Small intestine (tissue), 16 donors: Measurements from ENCODE around the gene TPSB2. TPM values are rescaled to one million over a fixed set of nuclear protein-coding genes. Genes with fewer than 3 reads are reported as not detected.
"Not testable (repeated sequence)": the region's sequence is repeated elsewhere in the genome, so short reads cannot be mapped to it uniquely, and the experiment has no call there.

Experiments
- DNase-seq, 2 donors: peaks; one replicate each; pipeline versions ENCODE4 v3.0.0 to v3.0.0-alpha.2; 2013
- FAIRE-seq: peaks from 2 replicates; lab custom pipeline; 2012; peaks lifted over from hg19 to GRCh38; lab: Jason Lieb, UNC
- H3K27ac ChIP-seq, 3 donors: one replicate each; pipeline ENCODE4 v1.5.1; 2013; ENCODE audit warnings: low read length in 2 of 3, mild to moderate bottlenecking in 2 of 3, control low read depth in 1 of 3, inconsistent platforms in 1 of 3, low read depth in 1 of 3, moderate library complexity in 1 of 3
- H3K27me3 ChIP-seq, 3 donors: one replicate each; pipeline ENCODE4 v1.6.1; 2013; ENCODE audit warnings: low read length in 3 of 3, inconsistent platforms in 1 of 3; ENCODE audit not compliant: control insufficient read depth in 3 of 3, insufficient read depth in 3 of 3
- H3K36me3 ChIP-seq, 3 donors: one replicate each; pipeline ENCODE4 v1.6.1; 2013; ENCODE audit warnings: low read length in 3 of 3, inconsistent platforms in 1 of 3, low read depth in 1 of 3, mild to moderate bottlenecking in 1 of 3, moderate library complexity in 1 of 3; ENCODE audit not compliant: control insufficient read depth in 3 of 3, insufficient read depth in 2 of 3
- H3K4me1 ChIP-seq, 3 donors: one replicate each; pipeline ENCODE4 v1.6.1; 2013; ENCODE audit warnings: low read length in 2 of 3, inconsistent platforms in 1 of 3, low read depth in 1 of 3, mild to moderate bottlenecking in 1 of 3, moderate library complexity in 1 of 3; ENCODE audit not compliant: control insufficient read depth in 3 of 3, insufficient read depth in 2 of 3
- H3K4me3 ChIP-seq, 3 donors: one replicate each; pipeline ENCODE4 v1.5.1; 2013; ENCODE audit warnings: low read length in 3 of 3, control low read depth in 1 of 3, inconsistent platforms in 1 of 3, low read depth in 1 of 3, mild to moderate bottlenecking in 1 of 3, moderate library complexity in 1 of 3
- H3K9me3 ChIP-seq, 2 donors: one replicate each; pipeline ENCODE4 v1.6.1; 2013; ENCODE audit warnings: low read depth in 1 of 2, low read length in 1 of 2; ENCODE audit not compliant: control insufficient read depth in 2 of 2, insufficient read depth in 1 of 2
- WGBS, 3 donors: extraction: QIAGEN DNeasy Blood & Tissue Kit; methylation state at CpG; one replicate each; pipeline ENCODE4 v1.1.7; 2013; 5-methylcytosine and 5-hydroxymethylcytosine counted together
- long read RNA-seq, 10 donors: transcript quantifications; one replicate each; lab custom pipeline, GENCODE V29; 2026
- polyA plus RNA-seq, 4 donors: library from polyadenylated mRNA; stranded (reverse) in 3 of 4; unstranded in 1 of 4; fragments of 200-250 nt in 3 of 4; fragments of 120-200 nt in 1 of 4; gene quantifications; one replicate each; pipeline versions ENCODE4 v1.2.1 to v1.2.3, GENCODE V29; 2013
- donor health status: healthy with polysubstance abuse.
- donor health status: control.
- donor health status: control.
- donor health status: Bipolar disorder and iron deficiency.
- donor health status: healthy.

The TPSB2 gene
- 10 to 100 TPM in 2 of 4 donors, 1 to 10 TPM in 1, under 1 TPM in 1; 0.47 to 58.7 (median 20.5) TPM for polyA plus RNA-seq
- long read RNA-seq, donor 1 = 0 reads
- long read RNA-seq, donor 2 = 0 reads
- long read RNA-seq, donor 3 = 0 reads
- long read RNA-seq, donor 4 = 0 reads
- long read RNA-seq, donor 5 = 0 reads
- long read RNA-seq, donor 6 = 0 reads
- long read RNA-seq, donor 7, partial matches to known transcripts = 0 of 1 reads
- long read RNA-seq, donor 7, other reads (novel, unspliced or antisense) = 0 of 1 reads
- long read RNA-seq, donor 8 = 0 reads
- long read RNA-seq, donor 9 = 0 reads
- long read RNA-seq, donor 10, partial matches to known transcripts = 0 of 1 reads
- long read RNA-seq, donor 10, other reads (novel, unspliced or antisense) = 0 of 1 reads

GRCh38 chr16:1230084-1230470, at the start of gene TPSB2:
TPSB2 (minus strand) TSS chr16:1230184; CDS start chr16:1229951, 233 bp downstream.
- not testable (repeated sequence) for H3K36me3 ChIP-seq, H3K4me1 ChIP-seq, H3K9me3 ChIP-seq, H3K4me3 ChIP-seq, FAIRE-seq, H3K27ac ChIP-seq, H3K27me3 ChIP-seq, DNase-seq
- 71 to 100% (median 77%) methylated on average over 1 to 5 of the region's 11 CpGs for WGBS, 3 donors

- DNase-seq (no peak), FAIRE-seq (no peak)
- Histone ChIP-seq H3K36me3 (no peaks in the 10 kb centered on the region), H3K27me3 (peaks cover 0 to 13% (median 2%) of the 10 kb centered on the region in 3 donors), H3K4me3 (no peak overlapping the region), H3K4me1 (no peaks in the 10 kb centered on the region), H3K27ac (no peak overlapping the region), H3K9me3 (no peaks in the 10 kb centered on the region)
- WGBS, 3 donors = 66 to 79% (median 74%) methylated on average over 29 to 30 of the region's 30 CpGs
Observed at GRCh38 chr16:1279081-1279944, 49.3 kb upstream of the TPSB2 start.

DNA sequence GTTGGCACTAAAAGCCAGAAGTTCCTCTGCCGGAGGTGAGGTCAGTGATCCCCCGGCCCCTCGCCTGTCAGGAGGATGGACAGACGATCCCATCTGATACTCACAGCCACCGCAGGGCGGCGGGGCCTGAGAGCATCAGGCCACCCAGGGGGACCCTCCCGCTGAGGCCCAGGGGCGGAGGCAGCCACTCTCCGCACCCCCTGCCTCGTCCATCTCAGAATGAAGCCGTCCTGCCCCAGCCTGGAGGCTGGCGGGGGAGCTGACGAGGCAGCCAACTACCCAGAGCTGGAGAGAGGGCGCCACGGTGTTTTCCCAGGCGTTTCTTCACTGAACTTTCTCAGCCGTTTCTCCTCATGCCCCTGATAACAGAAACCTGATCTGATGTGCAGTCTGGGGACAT, 48.5 kb upstream of the TPSB2 start:
- peaks cover 0 to 12% (median 2%) of the 10 kb centered on the region in 3 donors for H3K27me3 ChIP-seq
- H3K4me3 ChIP-seq = no peak overlapping the region
- H3K4me1 ChIP-seq = no peaks in the 10 kb centered on the region
- no peak for DNase-seq
- no peaks in the 10 kb centered on the region for H3K36me3 ChIP-seq
- WGBS, 3 donors = 8 to 12% (median 10%) methylated on average over 17 to 18 of the region's 18 CpGs
- H3K9me3 ChIP-seq = no peaks in the 10 kb centered on the region
- FAIRE-seq = no peak
- H3K27ac ChIP-seq = no peak overlapping the region

- H3K9me3 ChIP-seq = no peaks in the 10 kb centered on the region
- H3K36me3 ChIP-seq = no peaks in the 10 kb centered on the region
- no peak overlapping the region for H3K4me3 ChIP-seq
- DNase-seq = no peak
- H3K27me3 ChIP-seq = peaks cover 0 to 8% (median 2%) of the 10 kb centered on the region in 3 donors
- no peak for FAIRE-seq
- WGBS, 3 donors = 33 to 43% (median 33%) methylated on average over 17 to 21 of the region's 21 CpGs
- no peaks in the 10 kb centered on the region for H3K4me1 ChIP-seq
- no peak overlapping the region for H3K27ac ChIP-seq
Observed at GRCh38 chr16:1277617-1278282, 47.8 kb upstream of the TPSB2 start.

DNA sequence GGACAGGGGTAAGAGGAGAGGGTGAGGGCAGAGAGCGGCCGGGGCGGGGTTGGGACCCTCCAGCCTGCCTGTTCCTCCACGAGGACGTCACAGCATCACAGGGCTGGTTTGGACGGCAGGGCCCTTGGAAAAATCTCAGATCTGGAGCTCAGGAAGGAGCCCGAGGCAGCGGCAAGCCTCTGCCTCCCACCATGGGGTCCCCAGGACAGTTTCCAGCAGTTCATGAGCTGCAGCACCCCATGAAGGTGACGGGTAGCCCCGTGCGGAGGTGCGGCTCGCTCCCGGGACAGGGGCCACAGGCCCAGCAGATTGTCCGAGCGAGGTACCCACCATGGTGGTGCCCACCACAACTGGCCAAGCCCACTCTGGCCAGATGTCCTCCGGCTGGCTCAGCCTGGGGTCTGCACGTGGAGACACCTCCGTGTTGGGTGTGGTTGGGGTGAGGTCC, 47.2 kb upstream of the TPSB2 start:
- Histone ChIP-seq H3K27ac (no peak overlapping the region), H3K4me3 (no peak overlapping the region), H3K4me1 (peaks cover 0 to 3% (median 0%) of the 10 kb centered on the region in 3 donors), H3K9me3 (no peaks in the 10 kb centered on the region), H3K36me3 (no peaks in the 10 kb centered on the region), H3K27me3 (peaks cover 0 to 8% (median 3%) of the 10 kb centered on the region in 3 donors)
- WGBS, 3 donors = 63 to 77% (median 66%) methylated on average over 16 to 19 of the region's 19 CpGs
- DNase-seq (no peak), FAIRE-seq (no peak)

DNA sequence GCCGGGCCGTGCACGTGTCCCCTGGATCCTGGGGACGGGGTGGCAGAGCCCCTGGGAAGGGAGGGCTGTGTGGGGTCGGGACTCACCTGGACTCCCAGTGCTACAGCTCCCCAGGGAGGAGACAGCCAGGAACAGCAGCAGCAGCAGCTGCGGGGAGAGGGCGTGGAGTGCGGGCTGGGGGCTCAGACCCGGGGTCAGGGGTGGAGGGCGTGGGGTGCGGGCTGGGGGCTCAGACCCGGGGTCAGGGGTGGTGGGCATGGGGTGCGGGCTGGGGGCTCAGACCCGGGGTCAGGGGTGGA, 46.5 kb upstream of the TPSB2 start:
- Histone ChIP-seq H3K9me3 (no peaks in the 10 kb centered on the region), H3K4me1 (peaks cover 0 to 8% (median 0%) of the 10 kb centered on the region in 3 donors), H3K4me3 (no peak overlapping the region), H3K27ac (no peak overlapping the region), H3K27me3 (peaks cover 0 to 8% (median 3%) of the 10 kb centered on the region in 3 donors), H3K36me3 (no peaks in the 10 kb centered on the region)
- no peak for FAIRE-seq
- 46 to 80% (median 78%) methylated on average over 7 to 14 of the region's 14 CpGs for WGBS, 3 donors
- DNase-seq = no peak

- Histone ChIP-seq H3K4me3 (no peak overlapping the region), H3K4me1 (peaks cover 0 to 14% (median 2%) of the 10 kb centered on the region in 3 donors), H3K27me3 (peaks cover 0 to 8% (median 3%) of the 10 kb centered on the region in 3 donors), H3K36me3 (no peaks in the 10 kb centered on the region), H3K9me3 (no peaks in the 10 kb centered on the region), H3K27ac (no peak overlapping the region)
- FAIRE-seq (no peak), DNase-seq (no peak)
- WGBS, 3 donors = 61 to 70% (median 65%) methylated on average over 29 to 30 of the region's 30 CpGs
Observed at GRCh38 chr16:1275791-1276579, 46.0 kb upstream of the TPSB2 start.
